Uterus (tissue), 4 donors: ENCODE data around the gene SCN4A. TPM values are rescaled to one million over a fixed set of nuclear protein-coding genes. Genes with fewer than 3 reads are reported as not detected.

Experiments used
- DNase-seq, 2 donors: peaks; one replicate each; pipeline ENCODE4 v3.0.0-alpha.2; 2019 to 2020
- H3K27ac ChIP-seq, 2 donors: fragments of 200-600 bp; sonication (generic); 1 replicate in 1 of 2; 2 replicates in 1 of 2; pipeline ENCODE4 v1.5.1; 2016 to 2018
- H3K27me3 ChIP-seq, 2 donors: fragments of 200-600 bp; sonication (generic); one replicate each; pipeline ENCODE4 v1.5.1; 2018 to 2019; ENCODE audit warnings: control low read depth in 1 of 2
- H3K36me3 ChIP-seq, 2 donors: fragments of 200-600 bp; sonication (generic); one replicate each; pipeline ENCODE4 v1.5.1; 2019; ENCODE audit warnings: control low read depth in 1 of 2
- H3K4me1 ChIP-seq, 2 donors: fragments of 200-600 bp; sonication (generic); one replicate each; pipeline ENCODE4 v1.5.1; 2018 to 2019; ENCODE audit warnings: control low read depth in 1 of 2
- H3K4me3 ChIP-seq, 2 donors: fragments of 200-600 bp; sonication (generic); 1 replicate in 1 of 2; 2 replicates in 1 of 2; pipeline ENCODE4 v1.5.1; 2018 to 2019; ENCODE audit warnings: mild to moderate bottlenecking in 1 of 2
- H3K9me3 ChIP-seq, 2 donors: fragments of 200-600 bp; sonication (generic); one replicate each; pipeline ENCODE4 v1.5.1; 2019; ENCODE audit warnings: control low read depth in 1 of 2
- CTCF ChIP-seq, 4 experiments: fragments of 200-600 bp in 2 of 4; fragments of 450-650 bp in 2 of 4; sonication (generic) in 2 of 4; IDR thresholded peaks; one replicate each; pipeline ENCODE4 v1.5.1; 2016 to 2019; ENCODE audit warnings: antibody characterized with exemption in 4 of 4, mild to moderate bottlenecking in 2 of 4, moderate library complexity in 1 of 4
- POLR2A ChIP-seq, 2 donors: fragments of 450-650 bp; IDR thresholded peaks; one replicate each; pipeline ENCODE4 v1.6.1; 2016; ENCODE audit warnings: antibody characterized with exemption in 2 of 2, mild to moderate bottlenecking in 1 of 2, moderate library complexity in 1 of 2
- intact Hi-C: fragments of 100-400 bp; cut with DNase I; formaldehyde crosslinking; loops from one replicate; pipeline ENCODE4 v1.15.1; 2023; ENCODE audit warnings: low total_unique reads
- total RNA-seq, 4 donors: library from RNA; depleted of rRNA in 3 of 4; stranded (reverse); fragments of >200 nt in 3 of 4; gene quantifications; one replicate each; pipeline versions ENCODE4 v1.1.0 to v1.2.4, GENCODE V29; 2014 to 2023
- donor health status: DM: yes; HTN: yes; CAD: no.

Gene SCN4A
- total RNA-seq, 4 donors from 2014 or later: 0.14 to 0.24 TPM; not detected in 2

- no peaks in the 10 kb centered on the region for H3K36me3 ChIP-seq
- no peaks in the 10 kb centered on the region for H3K4me1 ChIP-seq
- no peaks in the 10 kb centered on the region for H3K27me3 ChIP-seq
- DNase-seq: peak in 1 of 2 donors; percentile 9
- H3K4me3 ChIP-seq: no peak overlapping the region
- no peak overlapping the region for H3K27ac ChIP-seq
- intact Hi-C loops: no loop called here
- H3K9me3 ChIP-seq: no peaks in the 10 kb centered on the region
- TF ChIP-seq CTCF (IDR thresholded peaks at IDR 0.05) (no peak), POLR2A (IDR thresholded peaks at IDR 0.05) (no peak)
Observed at GRCh38 chr17:64004218-64004770, 31.6 kb upstream of the SCN4A start.

- no peak overlapping the region for H3K27ac ChIP-seq
- TF ChIP-seq CTCF (IDR thresholded peaks at IDR 0.05): no peak
- TF ChIP-seq POLR2A (IDR thresholded peaks at IDR 0.05): no peak
- intact Hi-C loops: no loop called here
- no peaks in the 10 kb centered on the region for H3K36me3 ChIP-seq
- peak in 1 of 2 donors; percentile 11 for DNase-seq
- H3K27me3 ChIP-seq: no peaks in the 10 kb centered on the region
- peaks cover 0 to 3% of the 10 kb centered on the region in 2 donors for H3K4me1 ChIP-seq
- H3K4me3 ChIP-seq: no peak overlapping the region
- H3K9me3 ChIP-seq: no peaks in the 10 kb centered on the region
Observed at GRCh38 chr17:64003526-64004121, 30.9 kb upstream of the SCN4A start.

DNA sequence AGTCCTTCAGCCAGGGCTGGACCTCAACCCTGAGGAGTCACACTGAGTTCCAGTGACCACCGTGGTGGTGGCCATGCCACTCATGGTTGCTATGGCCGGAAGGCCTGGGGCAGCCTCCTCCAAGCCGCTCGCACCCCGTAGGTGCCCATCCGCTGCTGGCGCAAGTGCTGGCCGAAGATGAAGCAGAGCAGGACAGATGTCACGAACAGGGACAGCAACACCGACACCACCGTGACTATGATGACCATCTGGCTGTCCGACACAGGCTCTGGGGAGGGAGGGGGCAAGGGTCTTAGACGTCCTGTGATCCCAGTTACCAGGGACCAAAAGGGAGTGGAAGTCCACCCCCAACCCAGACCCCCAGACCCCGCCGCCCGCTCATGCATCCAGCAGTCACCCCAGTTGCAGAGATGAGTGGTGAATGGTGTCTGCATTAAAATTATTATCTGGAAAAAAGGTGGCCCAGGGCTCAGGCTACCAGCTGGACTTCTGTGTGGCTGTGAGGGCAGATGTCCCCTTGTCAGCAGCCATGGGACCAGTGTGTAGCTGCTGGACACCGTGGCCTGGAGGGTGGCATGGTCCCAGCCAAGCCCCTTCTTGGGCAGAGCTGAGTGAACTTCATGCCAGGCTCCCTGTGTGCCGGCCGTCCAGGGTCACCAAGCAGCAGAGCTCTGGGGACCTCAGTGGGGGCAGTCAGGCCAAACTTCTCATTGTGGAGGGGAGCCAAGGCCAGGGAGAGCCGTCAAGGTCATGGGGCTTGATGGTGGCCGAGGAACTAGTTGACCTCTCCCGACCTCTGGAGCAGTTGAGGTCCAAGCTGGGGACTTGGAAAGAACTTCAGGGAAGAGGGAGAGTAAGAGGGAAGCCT lies 30.2 kb upstream of the SCN4A start:
- H3K27ac ChIP-seq: peak overlapping the region; percentile 32 to 54
- H3K4me3 ChIP-seq: no peak overlapping the region
- no peaks in the 10 kb centered on the region for H3K27me3 ChIP-seq
- no peaks in the 10 kb centered on the region for H3K36me3 ChIP-seq
- TF ChIP-seq POLR2A (IDR thresholded peaks at IDR 0.05) (no peak), CTCF (IDR thresholded peaks at IDR 0.05) (no peak)
- intact Hi-C loops: no loop called here
- peaks cover 0 to 6% of the 10 kb centered on the region in 2 donors for H3K4me1 ChIP-seq
- peak in 1 of 2 donors; percentile 10 for DNase-seq
- H3K9me3 ChIP-seq: no peaks in the 10 kb centered on the region

GRCh38 chr17:64001763-64002529 lies 29.2 kb upstream of the SCN4A start:
- intact Hi-C loops: no loop called here
- no peak overlapping the region for H3K4me3 ChIP-seq
- H3K27ac ChIP-seq: peak overlapping the region; percentile 32 to 54
- no peaks in the 10 kb centered on the region for H3K36me3 ChIP-seq
- TF ChIP-seq POLR2A (IDR thresholded peaks at IDR 0.05): no peak
- no peak for TF ChIP-seq CTCF (IDR thresholded peaks at IDR 0.05)
- H3K4me1 ChIP-seq: peaks cover 0 to 6% of the 10 kb centered on the region in 2 donors
- no peaks in the 10 kb centered on the region for H3K27me3 ChIP-seq
- H3K9me3 ChIP-seq: no peaks in the 10 kb centered on the region
- peak in 1 of 2 donors; percentile 53 for DNase-seq
